ENCODE measurements around the gene CEP192. TPM values are rescaled to one million over a fixed set of nuclear protein-coding genes. Genes with fewer than 3 reads are reported as not detected.

The CEP192 gene
- total and polyA plus RNA-seq, 3 donors from 2014 or later: 34.1 to 77.3 (median 61.2) TPM

DNA sequence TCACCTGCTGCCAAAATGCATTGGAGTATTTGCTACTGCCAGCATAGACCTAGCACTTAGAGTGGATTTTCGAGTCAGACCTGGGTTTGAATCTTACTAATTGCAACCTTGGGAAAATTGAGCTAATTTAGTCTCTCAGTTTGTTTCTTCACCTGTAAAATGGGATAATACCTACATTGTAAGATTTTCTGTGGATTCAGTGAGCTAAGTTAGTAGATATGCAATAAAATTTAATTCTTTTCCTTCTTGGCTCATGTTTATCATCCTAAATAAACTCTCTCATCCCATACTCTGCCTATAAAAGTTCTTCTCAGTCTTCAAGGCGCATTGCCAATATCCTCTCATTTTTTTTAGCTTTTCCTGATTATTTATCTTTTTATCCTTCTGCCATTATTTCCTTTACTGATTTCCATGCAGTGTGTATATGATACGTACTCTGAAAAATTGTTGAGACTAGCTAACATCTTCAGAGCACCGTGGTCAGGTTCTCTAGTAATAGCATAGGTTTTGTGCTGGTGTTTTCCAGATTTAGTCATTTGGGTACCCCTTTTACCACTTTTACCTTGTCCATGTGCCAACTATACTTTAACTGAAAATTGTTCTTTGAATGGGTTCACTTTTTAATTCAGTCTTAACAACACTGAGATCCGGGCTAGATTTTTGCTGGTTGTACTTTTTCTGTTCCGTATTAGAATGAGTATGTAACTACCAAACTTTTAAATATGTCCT, 7.3 kb downstream of the CEP192 start:
- intact Hi-C loops (cut with DNase I; ENCODE audit: low total_unique reads): no loop called here
- H3K27me3 ChIP-seq: no peaks in the 10 kb centered on the region
- H3K27ac ChIP-seq: peak overlapping the region; percentile 25 to 44
- TF ChIP-seq, protein P1, sequence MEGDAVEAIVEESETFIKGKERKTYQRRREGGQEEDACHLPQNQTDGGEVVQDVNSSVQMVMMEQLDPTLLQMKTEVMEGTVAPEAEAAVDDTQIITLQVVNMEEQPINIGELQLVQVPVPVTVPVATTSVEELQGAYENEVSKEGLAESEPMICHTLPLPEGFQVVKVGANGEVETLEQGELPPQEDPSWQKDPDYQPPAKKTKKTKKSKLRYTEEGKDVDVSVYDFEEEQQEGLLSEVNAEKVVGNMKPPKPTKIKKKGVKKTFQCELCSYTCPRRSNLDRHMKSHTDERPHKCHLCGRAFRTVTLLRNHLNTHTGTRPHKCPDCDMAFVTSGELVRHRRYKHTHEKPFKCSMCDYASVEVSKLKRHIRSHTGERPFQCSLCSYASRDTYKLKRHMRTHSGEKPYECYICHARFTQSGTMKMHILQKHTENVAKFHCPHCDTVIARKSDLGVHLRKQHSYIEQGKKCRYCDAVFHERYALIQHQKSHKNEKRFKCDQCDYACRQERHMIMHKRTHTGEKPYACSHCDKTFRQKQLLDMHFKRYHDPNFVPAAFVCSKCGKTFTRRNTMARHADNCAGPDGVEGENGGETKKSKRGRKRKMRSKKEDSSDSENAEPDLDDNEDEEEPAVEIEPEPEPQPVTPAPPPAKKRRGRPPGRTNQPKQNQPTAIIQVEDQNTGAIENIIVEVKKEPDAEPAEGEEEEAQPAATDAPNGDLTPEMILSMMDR (IDR thresholded peaks at IDR 0.05): no peak
- no peak for TF ChIP-seq POLR2A (IDR thresholded peaks at IDR 0.05)
- 56 to 77% methylated on average over 6 of the region's 6 CpGs for WGBS, 2 donors
- peaks cover 25% of the 10 kb centered on the region for H3K4me1 ChIP-seq
- H3K4me3 ChIP-seq: no peak overlapping the region
- H3K36me3 ChIP-seq (ENCODE audit: low read depth, missing control alignments): no peaks in the 10 kb centered on the region
- DNase-seq: no peak
- H3K9me3 ChIP-seq: no peaks in the 10 kb centered on the region

DNA sequence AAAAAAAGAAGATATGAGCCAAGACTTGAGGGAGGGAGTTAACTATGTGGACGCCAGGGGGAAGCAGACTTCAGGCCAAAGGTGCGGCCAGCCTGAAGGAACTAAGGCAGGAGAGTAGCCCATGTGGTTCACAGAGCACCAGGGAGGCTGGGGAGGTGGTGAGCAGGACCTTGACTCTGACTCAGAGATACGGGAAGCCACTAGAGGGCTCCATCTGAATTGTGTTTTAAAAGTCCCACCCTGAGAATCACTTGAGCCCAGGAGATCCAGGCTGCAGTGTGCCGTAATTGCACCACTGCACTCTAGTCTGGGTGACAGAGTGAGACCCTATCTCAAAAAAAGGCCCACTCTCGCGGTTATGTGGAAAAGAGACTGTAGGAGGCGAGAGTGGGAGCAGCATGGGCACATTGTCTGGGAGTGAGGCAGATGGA, 12.3 kb downstream of the CEP192 start:
- no peaks in the 10 kb centered on the region for H3K36me3 ChIP-seq (ENCODE audit: low read depth, missing control alignments)
- intact Hi-C loops (cut with DNase I; ENCODE audit: low total_unique reads): no loop called here

DNA sequence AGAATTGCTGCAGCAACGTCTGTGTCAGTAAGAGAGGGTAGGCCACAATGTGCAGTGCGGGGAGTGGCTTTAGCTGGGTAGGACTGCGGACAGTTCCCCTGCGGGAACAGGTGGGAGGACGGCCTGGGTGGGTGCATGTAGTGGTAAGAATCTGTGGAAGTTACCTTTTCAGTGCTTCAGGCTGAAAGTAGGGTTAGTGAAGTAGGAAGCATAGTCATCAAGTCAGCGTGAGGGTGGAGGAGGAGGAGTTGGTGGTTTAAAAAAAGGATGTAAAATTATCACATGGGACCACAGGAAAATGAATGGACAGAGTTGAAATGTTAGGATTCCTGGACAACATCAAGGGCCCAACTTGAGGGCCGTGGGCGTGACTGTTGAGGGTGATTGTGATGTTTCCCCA, 13.2 kb downstream of the CEP192 start:
- intact Hi-C loops (cut with DNase I; ENCODE audit: low total_unique reads): no loop called here

More for the DNA sequence above, 12.3 kb downstream of the CEP192 start:
- no peaks in the 10 kb centered on the region for H3K9me3 ChIP-seq
- 57 to 59% methylated on average over 7 of the region's 7 CpGs for WGBS, 2 donors
- H3K27ac ChIP-seq: no peak overlapping the region
- peak; percentile 75 for DNase-seq
- H3K4me3 ChIP-seq: no peak overlapping the region
- H3K27me3 ChIP-seq: no peaks in the 10 kb centered on the region
- TF ChIP-seq POLR2A (IDR thresholded peaks at IDR 0.05): no peak
- TF ChIP-seq, protein P1 (IDR thresholded peaks at IDR 0.05): peak; percentile 16 to 44 (median 36)
- peaks cover 16% of the 10 kb centered on the region for H3K4me1 ChIP-seq

DNA sequence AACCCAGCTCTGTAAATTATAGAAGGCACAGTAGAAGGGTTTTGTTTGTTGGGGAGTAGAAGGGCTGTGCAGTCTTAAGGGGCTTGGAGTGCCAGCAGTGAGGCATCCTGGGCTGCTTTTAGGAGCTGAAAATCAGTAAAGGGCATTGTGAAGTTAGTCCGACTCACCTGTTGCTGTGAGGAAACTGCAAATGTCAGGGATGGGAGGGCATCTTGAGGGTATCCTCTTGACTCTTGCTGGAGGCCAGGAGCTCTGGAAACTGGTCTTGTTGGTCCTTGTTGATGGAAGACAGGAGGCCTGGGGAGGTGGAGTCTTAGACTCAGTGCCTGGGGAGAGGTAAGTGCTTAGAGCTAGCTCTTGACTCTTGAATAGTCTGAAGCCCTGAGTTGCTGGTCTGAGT, 14.1 kb downstream of the CEP192 start:
- H3K4me3 ChIP-seq: no peak overlapping the region
- H3K4me1 ChIP-seq: peaks cover 12% of the 10 kb centered on the region
- no peaks in the 10 kb centered on the region for H3K9me3 ChIP-seq
- TF ChIP-seq POLR2A (IDR thresholded peaks at IDR 0.05): no peak
- TF ChIP-seq, protein P1 (IDR thresholded peaks at IDR 0.05): no peak
- no peaks in the 10 kb centered on the region for H3K27me3 ChIP-seq
- intact Hi-C loops (cut with DNase I; ENCODE audit: low total_unique reads): no loop called here
- no peak overlapping the region for H3K27ac ChIP-seq
- WGBS, 2 donors: 82 to 92% methylated on average over 1 of the region's 1 CpG
- no peaks in the 10 kb centered on the region for H3K36me3 ChIP-seq (ENCODE audit: low read depth, missing control alignments)
- DNase-seq: no peak

More for the DNA sequence above, 13.2 kb downstream of the CEP192 start:
- no peaks in the 10 kb centered on the region for H3K9me3 ChIP-seq
- peaks cover 12% of the 10 kb centered on the region for H3K4me1 ChIP-seq
- H3K4me3 ChIP-seq: no peak overlapping the region
- TF ChIP-seq POLR2A (IDR thresholded peaks at IDR 0.05): no peak
- TF ChIP-seq, protein P1 (IDR thresholded peaks at IDR 0.05): no peak
- 68 to 80% methylated on average over 8 of the region's 8 CpGs for WGBS, 2 donors
- no peaks in the 10 kb centered on the region for H3K36me3 ChIP-seq (ENCODE audit: low read depth, missing control alignments)
- no peak overlapping the region for H3K27ac ChIP-seq
- H3K27me3 ChIP-seq: no peaks in the 10 kb centered on the region
- no peak for DNase-seq

Data from testis (tissue), 3 donors.